HG02588 (cell line): ENCODE results near the gene IER5.
"Not testable (repeated sequence)": the region's sequence is repeated elsewhere in the genome, so short reads cannot be mapped to it uniquely, and the experiment has no call there.

Source experiments
- ATAC-seq: cut with Tn5 transposase; IDR thresholded peaks from one replicate; pipeline ENCODE4 v1.9.1; 2021; ENCODE audit warnings: mild to moderate bottlenecking, moderate library complexity; ENCODE audit not compliant: unreplicated experiment

Gene IER5

GRCh38 chr1:181113059-181113641 lies 24.6 kb downstream of the IER5 start:
- ATAC-seq = no peak

GRCh38 chr1:181114574-181115367 lies 26.3 kb downstream of the IER5 start:
- no peak for ATAC-seq

GRCh38 chr1:181115368-181115684 lies 26.8 kb downstream of the IER5 start:
- ATAC-seq = no peak

GRCh38 chr1:181115971-181116370 lies 27.5 kb downstream of the IER5 start:
- ATAC-seq = not testable (repeated sequence)

- ATAC-seq = no peak
These were observed 28.4 kb downstream of the IER5 start for GRCh38 chr1:181116819-181117390.

GRCh38 chr1:181117648-181118449 lies 29.3 kb downstream of the IER5 start:
- ATAC-seq = no peak

- ATAC-seq = no peak
These were observed 30.8 kb downstream of the IER5 start for GRCh38 chr1:181119093-181119989.

- no peak for ATAC-seq
These were observed 32.4 kb downstream of the IER5 start for GRCh38 chr1:181120924-181121323.

GRCh38 chr1:181121498-181121897 lies 33.0 kb downstream of the IER5 start:
- no peak for ATAC-seq

- ATAC-seq = no peak
These were observed 33.7 kb downstream of the IER5 start for GRCh38 chr1:181122222-181122621.

- no peak for ATAC-seq
These were observed 34.7 kb downstream of the IER5 start for GRCh38 chr1:181123173-181123572.

- ATAC-seq = no peak
These were observed 35.8 kb downstream of the IER5 start for GRCh38 chr1:181124291-181124751.

GRCh38 chr1:181126289-181126688 lies 37.8 kb downstream of the IER5 start:
- no peak for ATAC-seq

- ATAC-seq = no peak
These were observed 38.5 kb downstream of the IER5 start for GRCh38 chr1:181126871-181127587.

- ATAC-seq = no peak
These were observed 39.5 kb downstream of the IER5 start for GRCh38 chr1:181127898-181128453.

GRCh38 chr1:181128592-181129497 lies 40.3 kb downstream of the IER5 start:
- no peak for ATAC-seq

GRCh38 chr1:181129771-181130606 lies 41.5 kb downstream of the IER5 start:
- ATAC-seq = no peak
